IMR-90 (cell line): Measurements from ENCODE around the gene NQO2. TPM values are rescaled to one million over a fixed set of nuclear protein-coding genes. Genes with fewer than 3 reads are reported as not detected.

Experiments used
- ATAC-seq: fragments of 200-7000 bp; cut with Tn5 transposase; 2 replicates; pipeline ENCODE4 v1.9.1; 2020; ENCODE audit warnings: low read depth, mild to moderate bottlenecking, moderate library complexity
- BruUV-seq: library from RNA; stranded (reverse); fragments of 400-500 nt; replicated peaks from 2 replicates; lab custom pipeline; 2021; lab: Mats Ljungman, UMichigan
- CTCF ChIA-PET: fragments of 300-600 bp; formaldehyde crosslinking; extraction: SDS; loops from one replicate; lab custom pipeline; 2021; ENCODE audit warnings: antibody characterized with exemption; lab: Yijun Ruan, JAX
- POLR2A ChIA-PET: fragments of 300-600 bp; sonication (Branson Sonifier 250); formaldehyde crosslinking; loops from one replicate; lab custom pipeline; 2022; ENCODE audit warnings: antibody characterized with exemption; ENCODE audit not compliant: unreplicated experiment; lab: Charles Lee
- DNase-seq: peaks from one replicate; pipeline ENCODE4 v3.0.0; 2013
- H2AFZ ChIP-seq: replicated peaks from 2 replicates; pipeline ENCODE3; 2013; ENCODE audit warnings: low read length, mild to moderate bottlenecking; ENCODE audit not compliant: poor library complexity
- H2AK5ac ChIP-seq: 2 replicates; pipeline ENCODE4 v1.6.1; 2013; ENCODE audit warnings: low read depth, low read length, inconsistent platforms
- H2AK9ac ChIP-seq: replicated peaks from 2 replicates; pipeline ENCODE3; 2013; ENCODE audit warnings: mild to moderate bottlenecking, low read depth, low read length, moderate library complexity; ENCODE audit not compliant: poor library complexity
- H2BK120ac ChIP-seq: 2 replicates; pipeline ENCODE4 v1.6.1; 2013; ENCODE audit warnings: low read depth, low read length, inconsistent platforms
- H2BK15ac ChIP-seq: 3 replicates; pipeline ENCODE4 v1.6.1; 2013; ENCODE audit warnings: low read depth, low read length, inconsistent platforms
- H2BK20ac ChIP-seq: 2 replicates; pipeline ENCODE4 v1.6.1; 2013; ENCODE audit warnings: low read depth, mild to moderate bottlenecking, inconsistent platforms, low read length, moderate library complexity
- H2BK5ac ChIP-seq: 2 replicates; pipeline ENCODE4 v1.6.1; 2013; ENCODE audit warnings: mild to moderate bottlenecking, low read depth, low read length, inconsistent platforms; ENCODE audit not compliant: poor library complexity, severe bottlenecking
- H3K14ac ChIP-seq: replicated peaks from 2 replicates; pipeline ENCODE4 v1.6.1; 2013; ENCODE audit warnings: low read depth, low read length, inconsistent platforms
- H3K18ac ChIP-seq: 2 replicates; pipeline ENCODE4 v1.6.1; 2013; ENCODE audit warnings: low read depth, low read length, control low read depth
- H3K23ac ChIP-seq: 2 replicates; pipeline ENCODE4 v1.6.1; 2013; ENCODE audit warnings: low read depth, low read length, inconsistent platforms
- H3K27ac ChIP-seq: 2 replicates; pipeline ENCODE4 v1.5.1; 2013; ENCODE audit warnings: mild to moderate bottlenecking, control low read depth, low read length; ENCODE audit not compliant: insufficient read depth
- H3K27me3 ChIP-seq: 2 replicates; pipeline ENCODE4 v1.6.1; 2013; ENCODE audit warnings: low read length; ENCODE audit not compliant: control insufficient read depth, insufficient read depth
- H3K36me3 ChIP-seq: 2 replicates; pipeline ENCODE4 v1.6.1; 2013; ENCODE audit warnings: low read length, mixed read lengths; ENCODE audit not compliant: control insufficient read depth, insufficient read depth
- H3K4ac ChIP-seq: 2 replicates; pipeline ENCODE4 v1.6.1; 2013; ENCODE audit warnings: low read depth, low read length, inconsistent platforms
- H3K4me1 ChIP-seq: 2 replicates; pipeline ENCODE4 v1.6.1; 2013; ENCODE audit warnings: low read length, mixed read lengths; ENCODE audit not compliant: control insufficient read depth, insufficient read depth
- H3K4me2 ChIP-seq: 2 replicates; pipeline ENCODE4 v1.6.1; 2013; ENCODE audit warnings: low read depth, mild to moderate bottlenecking, control low read depth, low read length, moderate library complexity
- H3K4me3 ChIP-seq: 2 replicates; pipeline ENCODE4 v1.5.1; 2013; ENCODE audit warnings: low read depth, mild to moderate bottlenecking, control low read depth, low read length, moderate library complexity; ENCODE audit not compliant: insufficient read depth
- H3K56ac ChIP-seq: 2 replicates; pipeline ENCODE4 v1.6.1; 2013; ENCODE audit warnings: low read length, inconsistent platforms; ENCODE audit not compliant: insufficient read depth; ENCODE audit errors: extremely low read depth
- H3K79me1 ChIP-seq, 2 experiments: 2 replicates each; pipeline ENCODE4 v1.6.1; 2013; ENCODE audit warnings: low read length in 2 of 2, inconsistent platforms in 1 of 2, low read depth in 1 of 2
- H3K9ac ChIP-seq: 2 replicates; pipeline ENCODE4 v1.6.1; 2013; ENCODE audit warnings: low read depth, low read length, control low read depth
- H3K9me1 ChIP-seq: 2 replicates; pipeline ENCODE4 v1.6.1; 2013; ENCODE audit warnings: low read length, inconsistent platforms; ENCODE audit not compliant: insufficient read depth
- H3K9me3 ChIP-seq: 2 replicates; pipeline ENCODE4 v1.6.1; 2013; ENCODE audit warnings: low read length; ENCODE audit not compliant: control insufficient read depth, insufficient read depth
- H4K20me1 ChIP-seq: 2 replicates; pipeline ENCODE4 v1.6.1; 2013; ENCODE audit warnings: low read length, inconsistent platforms; ENCODE audit not compliant: insufficient read depth
- H4K5ac ChIP-seq: 2 replicates; pipeline ENCODE4 v1.6.1; 2013; ENCODE audit warnings: mild to moderate bottlenecking, low read depth, low read length, control low read depth
- H4K8ac ChIP-seq, 2 experiments: 2 replicates each; pipeline ENCODE4 v1.6.1; 2013; ENCODE audit warnings: low read depth in 2 of 2, low read length in 2 of 2, control low read depth in 1 of 2, inconsistent platforms in 1 of 2
- H4K91ac ChIP-seq: 2 replicates; pipeline ENCODE4 v1.6.1; 2013; ENCODE audit warnings: low read depth, low read length, inconsistent platforms; ENCODE audit not compliant: insufficient read depth
- BHLHE40 ChIP-seq: fragments of 150-350 bp; IDR thresholded peaks from 2 replicates; pipeline ENCODE4 v1.6.1; 2016; ENCODE audit warnings: mild to moderate bottlenecking, low read depth, low read length
- CEBPB ChIP-seq: IDR thresholded peaks from 2 replicates; pipeline ENCODE4 v1.6.1; 2012; ENCODE audit warnings: low read depth, low read length, improper control_type of control experiment
- FOS ChIP-seq: fragments of 150-350 bp; IDR thresholded peaks from 2 replicates; pipeline ENCODE4 v1.6.1; 2016; ENCODE audit warnings: low read depth, low read length
- RAD21 ChIP-seq: IDR thresholded peaks from 2 replicates; pipeline ENCODE4 v1.6.1; 2012; ENCODE audit warnings: low read length, improper control_type of control experiment
- SMC3 ChIP-seq: fragments of 150-350 bp; IDR thresholded peaks from 2 replicates; pipeline ENCODE4 v1.6.1; 2016; ENCODE audit warnings: low read depth, mild to moderate bottlenecking, antibody characterized with exemption, low read length, moderate library complexity
- WGBS, 2 experiments: methylation state at CpG; one replicate each; pipeline versions ENCODE4 v1.1.5 to v1.1.7; 2013; ENCODE audit warnings: missing lambda C conversion rate in 2 of 2; ENCODE audit not compliant: insufficient read length in 1 of 2; ENCODE audit errors: extremely low coverage in 2 of 2; 5-methylcytosine and 5-hydroxymethylcytosine counted together
- dilution Hi-C: fragments of 300-500 bp; cut with HindIII; formaldehyde crosslinking; loops from one replicate; pipeline ENCODE4 v1.14.3; 2018; ENCODE audit warnings: low sequenced_read_pairs; ENCODE audit not compliant: unreplicated experiment
- in situ Hi-C: fragments of 300-500 bp; cut with MboI; formaldehyde crosslinking; loops from 3 replicates; pipeline ENCODE4 v1.14.3; 2019; ENCODE audit warnings: low sequenced_read_pairs, inconsistent platforms, mixed read lengths
- intact Hi-C: fragments of 100-400 bp; cut with micrococcal nuclease; formaldehyde crosslinking; loops from 2 replicates; pipeline ENCODE4 v1.10.0; 2022
- polyA plus RNA-seq, 3 experiments: library from polyadenylated mRNA; depleted of rRNA; stranded (reverse); fragments of >200 nt; gene quantifications; 2 replicates each; pipeline ENCODE4 v1.2.3, GENCODE V29; 2012; ENCODE audit warnings: low replicate concordance in 1 of 3
- total RNA-seq: library from RNA; depleted of rRNA; stranded (reverse); fragments of >200 nt; gene quantifications from 2 replicates; pipeline ENCODE4 v1.2.3, GENCODE V29; 2012

Gene NQO2
- total and polyA plus RNA-seq, 2 of the 4 experiments (the other 2 are of a cell fraction), result 42.5 to 72.1 TPM

DNA sequence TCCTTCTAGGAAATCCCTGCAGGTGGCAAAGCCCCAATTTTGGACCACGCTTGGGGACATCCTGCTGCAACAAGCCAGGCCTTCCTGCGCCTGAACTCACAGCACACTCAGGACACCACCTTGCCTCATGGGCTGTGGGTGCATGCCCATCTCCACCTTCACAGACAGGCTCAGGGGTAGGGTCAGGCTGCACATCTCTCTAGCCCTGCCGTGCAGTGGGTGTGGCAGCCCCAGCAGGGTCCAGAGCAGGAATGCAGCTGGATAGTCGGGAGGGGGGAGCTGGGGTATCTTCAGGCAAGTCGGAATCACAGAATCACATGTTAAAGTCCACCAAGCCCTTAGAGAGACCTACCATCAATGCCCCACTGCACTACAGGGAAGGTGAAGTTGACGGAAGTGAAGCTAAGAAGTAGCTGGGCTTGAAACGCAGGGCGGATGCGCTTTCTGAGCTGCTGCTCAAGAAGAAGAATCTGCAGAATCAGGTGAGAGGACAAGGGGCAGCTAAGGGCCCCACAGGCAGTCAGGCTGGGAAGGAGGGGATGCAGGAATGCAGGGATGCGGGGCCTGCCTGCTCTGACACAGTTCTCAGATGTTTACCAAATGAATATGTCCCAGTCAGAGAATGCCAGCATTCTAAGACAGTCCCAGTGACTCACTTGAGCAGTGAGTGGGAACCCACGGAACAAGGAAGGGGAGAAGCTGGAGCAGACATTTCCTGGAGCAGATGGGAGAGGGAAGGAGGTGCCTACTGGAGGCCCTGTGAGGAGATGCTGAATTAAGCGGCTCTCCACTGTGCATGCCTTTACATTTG, 39.6 kb upstream of the NQO2 start:
- no peaks in the 10 kb centered on the region for H3K9me3 ChIP-seq
- peak overlapping the region; percentile 28 for H2AFZ ChIP-seq
- H3K56ac ChIP-seq, result 0 out of 2 replicates have a peak overlapping the region, but pooled peaks have one; percentile 40
- TF ChIP-seq SMC3 (no peak), BHLHE40 (0 out of 2 replicates have a peak, but pooled peaks have one; percentile 8), RAD21 (no peak), FOS (peak; percentile 67), CEBPB (no peak)
- peak; percentile 95 for ATAC-seq
- peak overlapping the region; percentile 21; the same call in 1 of the 2 replicates for H2BK20ac ChIP-seq
- peak overlapping the region; percentile 53; the same call in 1 of the 2 replicates for H4K91ac ChIP-seq
- H3K27ac ChIP-seq, result peak overlapping the region; percentile 46
- peak overlapping the region; percentile 84 for H3K4ac ChIP-seq
- H2BK15ac ChIP-seq, result no peak overlapping the region; the same call in 2 of the 3 replicates
- WGBS, 2 experiments, result 50% methylated on average over 5 of the region's 12 CpGs; no CpG with 5 or more reads in 1 of the 2 experiments
- H3K4me3 ChIP-seq, result no peak overlapping the region
- DNase-seq, result peak; percentile 90
- peak overlapping the region in 1 of 2 experiments; percentile 37; a peak in 3 of 4 replicates for H4K8ac ChIP-seq
- peaks cover 31% of the 10 kb centered on the region for H3K9me1 ChIP-seq
- no peaks in the 10 kb centered on the region for H3K27me3 ChIP-seq
- peak overlapping the region; percentile 55 for H2BK120ac ChIP-seq
- in situ Hi-C loops, result no loop called here
- peak overlapping the region; percentile 26; the same call in 1 of the 2 replicates for H4K5ac ChIP-seq
- peaks cover 11% of the 10 kb centered on the region; the same call in 1 of the 2 replicates for H4K20me1 ChIP-seq
- peak overlapping the region; percentile 82; the same call in 1 of the 2 replicates for H2AK5ac ChIP-seq
- BruUV-seq, result no TSS peak
- CTCF ChIA-PET, result no interaction called here
- H2BK5ac ChIP-seq, result peak overlapping the region; percentile 48
- H3K9ac ChIP-seq, result peak overlapping the region; percentile 26; the same call in 1 of the 2 replicates
- H2AK9ac ChIP-seq, result peak overlapping the region; percentile 26
- peaks cover 51 to 83% of the 10 kb centered on the region in 2 experiments for H3K79me1 ChIP-seq
- peak overlapping the region; percentile 27 for H3K4me2 ChIP-seq
- H3K14ac ChIP-seq, result peak overlapping the region; percentile 49
- POLR2A ChIA-PET, result no interaction called here
- H3K23ac ChIP-seq, result peak overlapping the region; percentile 44
- H3K36me3 ChIP-seq, result peaks cover 17% of the 10 kb centered on the region; the same call in 1 of the 2 replicates
- H3K4me1 ChIP-seq, result peaks cover 16% of the 10 kb centered on the region
- dilution Hi-C loops, result no loop called here
- no peak overlapping the region; the same call in 1 of the 2 replicates for H3K18ac ChIP-seq
- intact Hi-C loops, result loop anchor here (1.0 kb wide), 1 partner anchor 11 kb away; the partner anchor contains the start of gene SERPINB6
